SH-SY5Y (cell line): ENCODE measurements around the gene MSI2.
A peak's percentile ranks its signal among the peaks of the same experiment; 100 is the strongest.

Experiments used
- GATA2 ChIP-seq: IDR thresholded peaks from 2 replicates; pipeline ENCODE4 v1.6.1; 2011; ENCODE audit warnings: mild to moderate bottlenecking, low read depth, low read length
- GATA3 ChIP-seq: IDR thresholded peaks from 2 replicates; pipeline ENCODE4 v1.6.1; 2011; ENCODE audit warnings: low read depth, mild to moderate bottlenecking, low read length, moderate library complexity

Gene MSI2

GRCh38 chr17:57271821-57272220 lies 15.5 kb downstream of the MSI2 start:
- no peak for TF ChIP-seq GATA3
- no peak for TF ChIP-seq GATA2

GRCh38 chr17:57273490-57273889 lies 17.2 kb downstream of the MSI2 start:
- no peak for TF ChIP-seq GATA2
- no peak for TF ChIP-seq GATA3

GRCh38 chr17:57274162-57274561 lies 17.8 kb downstream of the MSI2 start:
- no peak for TF ChIP-seq GATA2
- no peak for TF ChIP-seq GATA3

DNA sequence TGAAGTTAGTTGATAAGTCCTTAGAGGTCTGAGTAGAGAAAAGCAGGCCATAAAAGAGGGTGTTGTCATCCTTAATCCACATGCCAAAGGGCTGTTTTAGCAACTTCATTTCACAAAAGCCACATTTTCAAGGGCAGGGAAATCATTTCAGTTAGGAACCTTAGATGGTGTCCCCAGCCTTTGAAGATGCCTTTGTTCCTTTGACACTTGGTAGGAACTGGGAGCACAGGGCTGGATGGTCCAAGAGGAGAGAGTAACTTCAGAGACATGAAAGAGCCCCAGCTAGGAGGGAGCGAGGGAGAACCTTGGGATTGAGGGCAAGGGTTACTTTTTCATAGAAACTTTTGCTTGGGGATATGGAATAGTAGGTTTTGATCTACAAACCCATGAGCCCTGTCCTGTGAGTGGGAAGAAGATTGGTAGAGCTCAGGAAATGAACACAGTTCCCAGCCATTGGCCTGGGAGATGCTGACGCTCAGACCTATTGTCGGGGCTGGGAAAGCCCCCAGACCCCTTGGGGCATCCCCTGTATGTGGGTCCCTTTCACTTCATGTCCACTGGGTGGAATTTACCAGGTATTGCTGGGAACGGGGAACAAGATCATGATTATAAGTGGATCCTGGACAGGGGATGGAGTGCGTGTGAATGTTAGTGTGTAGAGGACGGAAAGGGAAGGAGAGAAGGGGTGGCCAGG lies 18.9 kb downstream of the MSI2 start:
- no peak for TF ChIP-seq GATA3
- TF ChIP-seq GATA2 = no peak

GRCh38 chr17:57276621-57277020 lies 20.3 kb downstream of the MSI2 start:
- TF ChIP-seq GATA3 (no peak), GATA2 (no peak)

- TF ChIP-seq GATA2 = no peak
- TF ChIP-seq GATA3 = no peak
These were observed 21.7 kb downstream of the MSI2 start for GRCh38 chr17:57277923-57278604.

DNA sequence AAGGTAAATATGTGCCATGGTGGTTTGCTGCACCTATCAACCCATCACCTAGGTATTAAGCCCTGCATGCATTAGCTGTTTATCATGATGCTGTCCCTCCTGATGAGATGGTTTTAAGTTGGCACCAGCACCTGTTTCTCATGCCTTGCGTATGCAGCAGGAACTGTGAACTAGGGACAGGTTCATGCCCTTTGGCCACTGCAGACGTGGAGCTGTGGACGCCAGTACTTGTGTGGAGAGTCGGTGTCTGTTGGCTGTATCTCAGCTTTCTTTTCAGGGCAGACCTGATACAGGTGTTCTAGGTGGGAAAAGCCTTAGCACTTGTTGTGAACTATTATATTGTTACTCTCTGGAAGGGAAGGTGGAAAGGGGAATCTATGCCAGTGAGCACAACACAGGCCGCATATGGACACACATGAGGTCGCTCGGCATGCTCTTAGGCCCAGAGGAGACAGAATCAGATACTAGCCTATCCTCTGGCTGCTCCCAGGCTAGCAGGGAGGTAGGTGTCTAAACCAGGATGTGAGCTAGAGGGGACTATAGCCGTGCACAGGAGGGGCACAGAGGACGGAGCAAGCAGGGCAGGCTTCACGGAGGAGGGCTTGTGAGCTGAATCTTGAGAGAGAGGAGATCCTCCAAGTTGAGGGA lies 22.5 kb downstream of the MSI2 start:
- TF ChIP-seq GATA3 (no peak), GATA2 (no peak)

- no peak for TF ChIP-seq GATA3
- TF ChIP-seq GATA2 = no peak
These were observed 23.1 kb downstream of the MSI2 start for GRCh38 chr17:57279432-57279831.

DNA sequence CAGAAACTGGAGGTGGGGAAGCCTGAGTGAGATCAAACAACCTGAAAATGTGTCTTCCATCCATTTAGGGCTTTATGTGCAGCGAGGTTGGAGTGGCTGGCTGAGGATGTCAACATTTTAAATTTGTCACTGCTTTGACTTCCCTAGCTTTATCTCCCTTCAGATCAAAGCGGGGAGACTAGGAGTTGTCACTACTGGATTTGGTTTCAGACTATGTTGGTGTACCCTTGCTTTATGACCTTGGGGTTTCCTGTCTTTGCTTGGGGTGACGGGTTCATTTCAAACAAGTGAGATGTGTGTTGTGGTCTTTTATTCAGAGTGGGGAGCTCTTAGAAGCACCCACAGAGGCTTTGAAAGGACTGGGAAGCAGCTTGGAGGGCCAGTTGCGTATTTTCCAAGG lies 25.6 kb downstream of the MSI2 start:
- TF ChIP-seq GATA3 (no peak), GATA2 (peak; percentile 77)

DNA sequence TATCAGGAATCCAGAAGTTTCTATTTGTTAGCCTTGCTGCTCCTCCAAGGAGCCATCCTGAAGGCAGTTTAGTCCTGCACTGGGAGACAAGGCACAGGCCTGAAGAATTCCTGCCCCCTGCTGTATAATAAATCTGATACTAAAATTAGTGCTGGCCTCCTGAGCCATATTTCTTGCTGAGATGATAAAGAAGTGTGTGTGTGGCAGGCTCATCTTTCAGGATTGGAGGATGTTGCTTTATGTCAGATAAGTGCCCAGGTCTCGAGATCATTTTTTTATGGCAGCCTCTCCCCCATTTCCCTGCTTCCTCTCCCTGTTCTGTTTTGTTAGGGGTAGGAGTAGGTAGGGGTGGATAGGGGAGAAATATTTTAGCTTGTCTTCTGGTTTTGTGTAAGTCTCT lies 26.0 kb downstream of the MSI2 start:
- TF ChIP-seq GATA2 (no peak), GATA3 (no peak)

GRCh38 chr17:57283203-57283971 lies 27.1 kb downstream of the MSI2 start:
- TF ChIP-seq GATA2 (0 out of 2 replicates have a peak, but pooled peaks have one; percentile 20), GATA3 (no peak)

GRCh38 chr17:57284583-57284982 lies 28.3 kb downstream of the MSI2 start:
- TF ChIP-seq GATA2 = no peak

GRCh38 chr17:57284984-57285646 lies 28.8 kb downstream of the MSI2 start:
- TF ChIP-seq GATA2 = no peak
- TF ChIP-seq GATA3 = no peak

GRCh38 chr17:57285701-57286100 lies 29.4 kb downstream of the MSI2 start:
- TF ChIP-seq GATA2 (no peak), GATA3 (no peak)
